A549 treated with DMSO at 1 μM for 4 hours (cell line): ENCODE results near the gene PXN. TPM values are rescaled to one million over a fixed set of nuclear protein-coding genes. Genes with fewer than 3 reads are reported as not detected.

ENCODE experiments used
- total RNA-seq: library from RNA; stranded (reverse); fragments of 200-300 nt; extraction: Qiagen RNA extraction; gene quantifications from 5 replicates; pipeline ENCODE4 v1.2.3, GENCODE V29; 2022; ENCODE audit warnings: low read depth

PXN gene
- 168 to 182 TPM (median 178 TPM) in 5 replicates for total RNA-seq

DNA sequence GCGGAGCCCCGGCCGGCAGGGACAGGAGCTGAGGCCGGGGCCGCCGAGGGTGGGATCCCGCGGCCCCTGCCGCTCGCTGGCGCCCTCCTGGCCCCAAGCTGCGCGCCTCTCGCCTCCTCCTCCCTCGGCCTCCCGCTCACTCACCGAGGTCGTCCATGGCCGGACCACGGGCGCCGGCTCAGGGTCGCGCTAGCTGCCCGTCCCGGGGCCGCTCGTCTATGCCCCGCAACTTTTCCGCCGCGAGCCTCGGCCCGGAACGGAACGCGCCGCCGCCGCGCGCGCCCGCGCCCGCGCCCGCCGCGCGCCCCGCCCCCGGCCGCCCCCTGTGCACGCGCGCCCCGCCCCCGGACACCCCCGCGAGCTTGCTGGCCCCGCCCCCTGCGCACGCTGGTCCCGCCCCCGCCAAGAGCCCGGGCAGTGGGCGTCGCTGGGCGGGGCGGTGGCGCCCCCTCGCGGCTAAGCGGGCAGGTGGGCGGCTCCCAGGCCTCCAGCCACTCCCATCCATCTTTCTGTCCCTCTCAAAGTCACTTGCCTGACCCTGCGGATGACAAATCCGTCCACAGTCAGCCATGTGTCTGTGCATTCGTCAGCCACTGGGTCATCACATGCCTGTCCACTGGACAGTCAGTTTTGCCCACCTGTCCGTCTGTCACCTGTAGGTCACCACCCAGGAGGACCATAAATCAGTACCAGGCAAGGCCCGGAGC is at the start of gene PXN:
Gene PXN, minus strand, starts transcription at position 258 of the 707 bp plus-strand sequence. Its CDS starts 101 bp downstream, at position 157.

DNA sequence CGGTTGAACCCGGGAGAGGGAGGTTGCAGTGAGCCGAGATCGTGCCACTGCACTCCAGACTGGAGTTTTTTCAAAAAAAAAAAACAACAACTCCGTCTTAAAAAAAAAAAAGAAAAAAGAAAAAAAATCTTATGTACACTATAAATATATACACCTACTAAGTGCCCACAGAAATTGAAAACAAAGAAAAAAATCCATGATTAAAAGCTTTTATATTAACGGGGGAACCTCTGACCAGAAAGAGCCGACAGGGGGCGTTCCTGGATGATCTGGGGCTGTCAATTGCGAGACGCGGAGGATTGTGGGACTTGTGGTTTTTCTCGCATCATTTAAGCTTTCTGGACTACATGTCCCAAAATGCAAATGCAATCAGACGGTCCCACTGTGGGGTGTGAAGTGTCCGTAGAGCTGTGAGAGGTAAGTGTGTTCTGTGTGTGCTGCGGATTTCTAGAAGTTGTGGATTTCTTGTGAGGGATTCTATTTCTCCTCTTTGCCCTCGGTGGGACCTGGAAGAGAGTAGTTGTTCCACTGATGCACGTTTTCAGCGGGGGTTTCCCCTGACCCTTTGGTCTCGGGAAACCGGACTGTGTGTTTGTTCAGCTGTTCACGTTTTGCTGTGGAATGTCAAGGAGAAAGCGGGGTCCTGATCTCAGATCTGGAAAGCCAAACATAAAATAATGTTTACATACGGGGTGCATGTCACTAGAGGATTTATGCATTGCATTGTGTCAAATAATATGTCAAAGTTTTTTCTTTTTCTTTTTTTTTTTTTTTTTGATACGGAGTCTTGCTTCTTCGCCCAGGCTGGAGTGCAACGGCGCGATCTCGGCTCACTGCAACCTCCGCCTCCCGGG is 36.7 kb upstream of the PXN start, which contains the start of gene SIRT4:
Gene SIRT4, plus strand, starts transcription at position 360 of the 854 bp plus-strand sequence. CDS start 1,241 bp downstream, outside the sequence.

DNA sequence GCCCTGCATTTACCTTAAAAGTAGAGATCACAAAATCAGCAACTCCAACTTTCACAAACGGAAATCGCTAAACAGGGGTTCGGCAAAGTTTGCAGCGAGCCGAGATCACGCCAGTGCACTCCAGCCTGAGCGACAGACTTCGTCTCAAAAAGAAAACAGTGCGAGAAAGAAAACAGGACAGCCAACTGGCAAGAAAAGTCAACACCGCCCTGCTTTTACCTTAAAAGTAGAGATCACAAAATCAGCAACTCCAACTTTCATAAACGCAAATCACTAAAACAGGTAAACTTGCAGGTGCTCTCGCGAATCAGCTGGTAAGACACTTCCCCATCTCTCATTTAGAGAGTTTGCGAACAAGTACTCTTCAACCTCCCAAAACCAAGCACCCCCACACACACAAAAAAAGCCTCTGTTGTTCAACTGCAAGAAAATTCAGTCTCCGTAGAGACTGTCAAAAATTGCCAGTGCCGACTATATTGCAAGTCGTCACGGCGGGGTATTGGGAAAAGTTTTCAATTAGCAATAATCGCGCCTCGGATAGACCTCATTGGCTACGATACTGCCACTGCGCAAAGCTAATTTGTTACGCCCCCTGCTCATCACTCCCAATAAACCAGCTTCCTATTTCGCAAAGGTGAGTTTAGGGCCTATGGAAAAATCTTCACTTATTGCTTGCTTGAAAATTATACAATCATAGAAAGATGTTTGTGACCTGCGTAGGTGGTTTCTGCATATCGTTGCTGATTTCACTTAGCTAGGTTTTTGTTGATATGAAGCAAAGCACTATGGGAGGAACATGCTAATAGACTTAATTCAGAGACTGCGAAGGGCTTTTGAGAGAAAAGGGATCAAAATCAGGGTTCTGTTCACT is 27.4 kb upstream of the PXN start, which contains the start of gene RNU4-1:
Gene RNU4-1, minus strand, starts transcription at position 577 of the 871 bp plus-strand sequence.

DNA sequence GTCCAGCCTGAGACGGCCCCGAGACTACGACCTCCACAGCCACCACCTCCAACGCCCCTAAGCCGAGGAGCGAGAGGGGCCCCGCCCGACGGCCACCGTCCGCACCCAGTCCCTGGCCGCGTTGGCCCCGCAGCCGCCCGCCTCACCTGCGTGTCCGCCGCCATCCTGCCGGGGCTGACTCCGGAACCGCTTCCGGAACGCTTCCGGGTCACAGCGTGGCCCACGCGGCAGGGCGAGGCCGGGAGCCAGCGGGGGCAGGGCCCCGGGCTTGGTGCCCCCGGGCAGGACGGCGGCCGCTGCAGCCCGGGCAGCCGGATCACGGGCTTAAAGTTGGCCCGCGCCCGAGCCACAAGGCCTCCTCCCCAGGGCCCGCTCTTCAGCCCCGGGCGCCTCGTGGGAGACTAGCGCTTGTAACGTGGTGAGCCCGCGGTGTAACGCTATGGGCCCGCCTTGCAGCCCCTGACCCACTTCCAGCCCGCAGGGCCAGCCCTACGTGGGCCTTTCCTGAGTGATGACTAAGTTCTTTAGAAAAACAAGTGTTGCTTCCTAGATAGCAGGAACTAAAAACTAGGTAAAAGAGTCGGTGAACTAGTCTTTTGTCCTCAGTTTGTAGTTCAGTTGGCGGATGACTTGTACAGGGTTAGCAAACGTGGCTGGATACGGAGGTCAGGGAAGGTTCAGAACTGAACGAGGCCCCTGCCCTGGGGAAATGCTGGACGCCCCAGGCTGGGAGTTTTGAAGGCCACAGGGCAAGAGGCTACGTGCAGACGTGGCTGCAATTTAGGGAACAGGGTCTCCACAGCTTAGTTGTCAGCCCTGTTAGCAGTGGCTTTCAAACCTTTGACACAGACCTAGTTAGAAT is 70.8 kb downstream of the PXN start, which contains the start of gene GCN1:
Gene GCN1, minus strand, starts transcription at position 182 of the 862 bp plus-strand sequence. Its CDS starts 18 bp downstream, at position 164.

Other genes with a start within 250 kb of the PXN start
- 63.0 to 78.1 TPM (median 71.4 TPM) in 5 replicates for gene RAB35, start 149.0 kb downstream of the PXN start, total RNA-seq
- gene GCN1, start 71.0 kb downstream of the PXN start, total RNA-seq: 42.2 to 66.7 TPM (median 61.5 TPM) in 5 replicates
- gene RPLP0, start 64.6 kb downstream of the PXN start, total RNA-seq: 3,409 to 3,570 TPM (median 3,451 TPM) in 5 replicates
- 12.8 TPM in 1 of 5 replicates, not detected in the others for gene RNU4-2, start 26.2 kb upstream of the PXN start, total RNA-seq
- gene RNU4-1, start 27.5 kb upstream of the PXN start, total RNA-seq: not detected in 5 replicates
- gene SIRT4, start 36.6 kb upstream of the PXN start, total RNA-seq: 0.45 to 1.6 TPM (median 0.94 TPM) in 5 replicates
- not detected in 5 replicates for gene PLA2G1B, start 62.0 kb upstream of the PXN start, total RNA-seq
- gene MSI1, start 103.4 kb upstream of the PXN start, total RNA-seq: 0.92 to 1.7 TPM (median 1.3 TPM) in 5 replicates
- 780 to 819 TPM (median 788 TPM) in 5 replicates for gene COX6A1, start 172.4 kb upstream of the PXN start, total RNA-seq
- 70.8 to 85.1 TPM (median 80.4 TPM) in 5 replicates for gene TRIAP1, start 180.7 kb upstream of the PXN start, total RNA-seq
- 20.4 to 29.3 TPM (median 26.5 TPM) in 5 replicates for gene GATC, start 180.7 kb upstream of the PXN start, total RNA-seq
- 174 to 227 TPM (median 219 TPM) in 5 replicates for gene SRSF9, start 204.0 kb upstream of the PXN start, total RNA-seq
- gene DYNLL1, start 230.4 kb upstream of the PXN start, total RNA-seq: 628 to 719 TPM (median 667 TPM) in 5 replicates